ENCODE measurements around the gene KIAA0825.

KIAA0825 gene

GRCh38 chr5:94618493-94619328 is at the start of gene KIAA0825, which contains the start of gene SLF1:
TSS of gene KIAA0825 (minus strand) at chr5:94618604. CDS start at chr5:94537126, 81,478 bp downstream.
TSS of gene SLF1 (plus strand) at chr5:94618669. CDS start at chr5:94628811, 10,142 bp downstream.
- H3K36me3 Mint-ChIP-seq: peaks cover 0 to 1% of the 10 kb centered on the region in 2 donors
- no peaks in the 10 kb centered on the region for H3K27me3 Mint-ChIP-seq
- ATAC-seq (replicated peaks): peak; percentile 97
- H3K9me3 Mint-ChIP-seq: no peaks in the 10 kb centered on the region
- peak within 1 kb of the TSS; percentile 90 for H3K27ac Mint-ChIP-seq
- H3K4me3 Mint-ChIP-seq: peak within 1 kb of the TSS; percentile 94 to 97
- peak; percentile 85 for DNase-seq
- peaks cover 13 to 28% of the 10 kb centered on the region in 2 donors for H3K4me1 Mint-ChIP-seq

- Mint-ChIP-seq H3K27me3 (no peaks in the 10 kb centered on the region), H3K27ac (peak overlapping the region; percentile 49), H3K36me3 (peaks cover 31 to 42% of the 10 kb centered on the region in 2 donors), H3K4me1 (peaks cover 0 to 10% of the 10 kb centered on the region in 2 donors), H3K9me3 (no peaks in the 10 kb centered on the region), H3K4me3 (no peak overlapping the region)
- DNase-seq (no peak), ATAC-seq (replicated peaks) (no peak)
These were observed 49.5 kb upstream of the KIAA0825 start for GRCh38 chr5:94667937-94668336.

- H3K4me3 Mint-ChIP-seq: no peak overlapping the region
- ATAC-seq (replicated peaks) (no peak), DNase-seq (no peak)
- H3K27ac Mint-ChIP-seq: no peak overlapping the region
- peaks cover 41 to 57% of the 10 kb centered on the region in 2 donors for H3K36me3 Mint-ChIP-seq
- H3K27me3 Mint-ChIP-seq: no peaks in the 10 kb centered on the region
- peaks cover 24 to 27% of the 10 kb centered on the region in 2 donors for H3K9me3 Mint-ChIP-seq
- H3K4me1 Mint-ChIP-seq: no peaks in the 10 kb centered on the region
These were observed 42.7 kb upstream of the KIAA0825 start for GRCh38 chr5:94661086-94661485.

GRCh38 chr5:94660506-94660905 is 42.1 kb upstream of the KIAA0825 start:
- no peak overlapping the region for H3K27ac Mint-ChIP-seq
- peaks cover 24 to 27% of the 10 kb centered on the region in 2 donors for H3K9me3 Mint-ChIP-seq

GRCh38 chr5:94658272-94658671 is 39.9 kb upstream of the KIAA0825 start:
- Mint-ChIP-seq H3K27me3 (no peaks in the 10 kb centered on the region), H3K27ac (no peak overlapping the region), H3K9me3 (peaks cover 28 to 32% of the 10 kb centered on the region in 2 donors), H3K4me1 (no peaks in the 10 kb centered on the region), H3K4me3 (no peak overlapping the region), H3K36me3 (peaks cover 54 to 72% of the 10 kb centered on the region in 2 donors)
- DNase-seq (no peak), ATAC-seq (replicated peaks) (no peak)

More at GRCh38 chr5:94660506-94660905, 42.1 kb upstream of the KIAA0825 start:
- no peak for DNase-seq
- Mint-ChIP-seq H3K4me3 (no peak overlapping the region), H3K27me3 (no peaks in the 10 kb centered on the region), H3K36me3 (peaks cover 46 to 60% of the 10 kb centered on the region in 2 donors), H3K4me1 (no peaks in the 10 kb centered on the region)
- no peak for ATAC-seq (replicated peaks)

GRCh38 chr5:94649874-94650273 is 31.5 kb upstream of the KIAA0825 start:
- peaks cover under 1% of the 10 kb centered on the region in 2 donors for H3K9me3 Mint-ChIP-seq
- ATAC-seq (replicated peaks): no peak
- H3K27me3 Mint-ChIP-seq: no peaks in the 10 kb centered on the region
- peaks cover 18 to 28% of the 10 kb centered on the region in 2 donors for H3K36me3 Mint-ChIP-seq
- DNase-seq: no peak
- no peaks in the 10 kb centered on the region for H3K4me1 Mint-ChIP-seq
- H3K4me3 Mint-ChIP-seq: no peak overlapping the region
- H3K27ac Mint-ChIP-seq: no peak overlapping the region

GRCh38 chr5:94646758-94647157 is 28.4 kb upstream of the KIAA0825 start:
- H3K4me3 Mint-ChIP-seq: no peak overlapping the region
- H3K27ac Mint-ChIP-seq: no peak overlapping the region
- no peak for ATAC-seq (replicated peaks)
- no peak for DNase-seq
- peaks cover 13 to 22% of the 10 kb centered on the region in 2 donors for H3K36me3 Mint-ChIP-seq
- no peaks in the 10 kb centered on the region for H3K4me1 Mint-ChIP-seq
- no peaks in the 10 kb centered on the region for H3K27me3 Mint-ChIP-seq
- H3K9me3 Mint-ChIP-seq: no peaks in the 10 kb centered on the region

GRCh38 chr5:94645053-94645452 is 26.6 kb upstream of the KIAA0825 start:
- H3K4me1 Mint-ChIP-seq: peaks cover 0 to 1% of the 10 kb centered on the region in 2 donors
- H3K9me3 Mint-ChIP-seq: peaks cover 8 to 9% of the 10 kb centered on the region in 2 donors
- no peaks in the 10 kb centered on the region for H3K27me3 Mint-ChIP-seq
- peaks cover 23 to 39% of the 10 kb centered on the region in 2 donors for H3K36me3 Mint-ChIP-seq
- ATAC-seq (replicated peaks) (no peak), DNase-seq (no peak)
- no peak overlapping the region for H3K27ac Mint-ChIP-seq
- H3K4me3 Mint-ChIP-seq: no peak overlapping the region

- ATAC-seq (replicated peaks) (no peak), DNase-seq (no peak)
- H3K4me3 Mint-ChIP-seq: no peak overlapping the region
These were observed 21.8 kb upstream of the KIAA0825 start for GRCh38 chr5:94640176-94640575.

GRCh38 chr5:94632024-94632423 is 13.6 kb upstream of the KIAA0825 start:
- no peak for DNase-seq
- H3K9me3 Mint-ChIP-seq: peaks cover 2 to 10% of the 10 kb centered on the region in 2 donors
- peaks cover 13 to 23% of the 10 kb centered on the region in 2 donors for H3K4me1 Mint-ChIP-seq
- peaks cover 38 to 56% of the 10 kb centered on the region in 2 donors for H3K36me3 Mint-ChIP-seq
- H3K27me3 Mint-ChIP-seq: no peaks in the 10 kb centered on the region
- peak overlapping the region; percentile 77 for H3K27ac Mint-ChIP-seq
- peak; percentile 91 to 93 for ATAC-seq (replicated peaks)
- peak overlapping the region; percentile 17 to 44 for H3K4me3 Mint-ChIP-seq

More at GRCh38 chr5:94640176-94640575, 21.8 kb upstream of the KIAA0825 start:
- peaks cover 7 to 8% of the 10 kb centered on the region in 2 donors for H3K4me1 Mint-ChIP-seq
- H3K36me3 Mint-ChIP-seq: peaks cover 52 to 78% of the 10 kb centered on the region in 2 donors
- H3K27ac Mint-ChIP-seq: peak overlapping the region; percentile 63
- peaks cover 13 to 20% of the 10 kb centered on the region in 2 donors for H3K9me3 Mint-ChIP-seq
- no peaks in the 10 kb centered on the region for H3K27me3 Mint-ChIP-seq

- H3K4me1 Mint-ChIP-seq: peaks cover 7 to 16% of the 10 kb centered on the region in 2 donors
These were observed 8.8 kb upstream of the KIAA0825 start for GRCh38 chr5:94627191-94627590.

GRCh38 chr5:94623877-94624276 is 5.5 kb upstream of the KIAA0825 start:
- H3K4me1 Mint-ChIP-seq: peaks cover 9 to 18% of the 10 kb centered on the region in 2 donors

More at GRCh38 chr5:94627191-94627590, 8.8 kb upstream of the KIAA0825 start:
- no peaks in the 10 kb centered on the region for H3K27me3 Mint-ChIP-seq
- H3K4me3 Mint-ChIP-seq: no peak overlapping the region
- no peak for DNase-seq
- no peak overlapping the region for H3K27ac Mint-ChIP-seq
- no peaks in the 10 kb centered on the region for H3K9me3 Mint-ChIP-seq
- H3K36me3 Mint-ChIP-seq: peaks cover 18 to 26% of the 10 kb centered on the region in 2 donors
- no peak for ATAC-seq (replicated peaks)

GRCh38 chr5:94623011-94623410 is 4.6 kb upstream of the KIAA0825 start:
- peaks cover 0 to 1% of the 10 kb centered on the region in 2 donors for H3K36me3 Mint-ChIP-seq
- H3K27ac Mint-ChIP-seq: no peak overlapping the region
- H3K27me3 Mint-ChIP-seq: no peaks in the 10 kb centered on the region
- no peak overlapping the region for H3K4me3 Mint-ChIP-seq
- ATAC-seq (replicated peaks) (no peak), DNase-seq (no peak)
- H3K9me3 Mint-ChIP-seq: no peaks in the 10 kb centered on the region
- H3K4me1 Mint-ChIP-seq: peaks cover 9 to 19% of the 10 kb centered on the region in 2 donors

More at GRCh38 chr5:94623877-94624276, 5.5 kb upstream of the KIAA0825 start:
- no peaks in the 10 kb centered on the region for H3K9me3 Mint-ChIP-seq
- DNase-seq (no peak), ATAC-seq (replicated peaks) (no peak)
- no peak overlapping the region for H3K4me3 Mint-ChIP-seq
- H3K27me3 Mint-ChIP-seq: no peaks in the 10 kb centered on the region
- H3K27ac Mint-ChIP-seq: no peak overlapping the region
- peaks cover 0 to under 1% of the 10 kb centered on the region in 2 donors for H3K36me3 Mint-ChIP-seq

GRCh38 chr5:94621763-94622162 is 3.4 kb upstream of the KIAA0825 start:
- DNase-seq: no peak
- no peaks in the 10 kb centered on the region for H3K27me3 Mint-ChIP-seq
- peaks cover 12 to 28% of the 10 kb centered on the region in 2 donors for H3K4me1 Mint-ChIP-seq
- H3K9me3 Mint-ChIP-seq: no peaks in the 10 kb centered on the region
- no peak for ATAC-seq (replicated peaks)
- no peak overlapping the region for H3K4me3 Mint-ChIP-seq
- H3K36me3 Mint-ChIP-seq: peaks cover 0 to 1% of the 10 kb centered on the region in 2 donors
- no peak overlapping the region for H3K27ac Mint-ChIP-seq
